ENCODE data around the gene OPHN1. TPM values are rescaled to one million over a fixed set of nuclear protein-coding genes. Genes with fewer than 3 reads are reported as not detected.

Gene OPHN1
- polyA plus RNA-seq, 3 donors, result 0.98 to 3.0 (median 2.4) TPM

DNA sequence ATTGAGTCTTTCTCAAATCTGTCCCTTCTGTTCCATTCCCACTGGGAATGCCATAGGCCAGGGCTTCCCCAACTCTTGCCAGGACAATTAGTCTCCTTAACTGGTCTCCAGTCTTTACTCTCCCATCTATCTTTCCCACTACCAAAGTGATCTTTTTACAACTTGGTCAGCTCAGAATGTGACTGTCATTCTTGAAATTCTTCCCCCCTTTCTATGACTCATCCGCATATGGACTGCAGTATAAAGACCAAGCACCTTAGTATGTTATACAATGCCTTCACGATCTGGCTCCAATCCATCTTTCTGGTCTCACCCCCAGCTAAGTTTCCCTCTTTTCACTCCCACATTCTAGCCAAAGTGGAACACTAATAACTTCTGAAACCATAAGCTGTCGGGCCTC, 383.8 kb downstream of the OPHN1 start:
- 79 to 94% (median 87%) methylated on average over 3 of the region's 3 CpGs for WGBS, 3 donors
- H3K27ac ChIP-seq (ENCODE audit: low read depth, low read length), result no peak overlapping the region

DNA sequence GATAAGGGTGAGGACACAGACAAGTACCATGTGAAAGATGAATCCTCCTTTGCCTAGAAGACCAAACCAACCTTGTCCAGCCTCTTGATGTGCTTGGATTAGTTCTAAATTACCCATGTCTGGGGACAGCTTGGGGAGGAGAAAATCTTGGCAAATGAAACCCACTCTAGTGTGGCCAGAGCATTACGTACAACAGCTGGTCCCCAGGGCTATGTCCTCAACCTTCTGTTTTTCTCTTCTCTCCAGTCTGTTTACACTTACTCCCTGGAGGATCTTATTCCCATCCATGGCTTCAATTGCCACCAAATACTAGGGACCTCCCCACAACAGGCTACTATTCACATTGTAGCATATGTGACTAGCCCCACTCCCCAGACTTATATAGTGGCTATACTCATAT, 384.5 kb downstream of the OPHN1 start:
- 68 to 71% (median 68%) methylated on average over 1 of the region's 1 CpG for WGBS, 3 donors
- H3K27ac ChIP-seq (ENCODE audit: low read depth, low read length), result no peak overlapping the region

DNA sequence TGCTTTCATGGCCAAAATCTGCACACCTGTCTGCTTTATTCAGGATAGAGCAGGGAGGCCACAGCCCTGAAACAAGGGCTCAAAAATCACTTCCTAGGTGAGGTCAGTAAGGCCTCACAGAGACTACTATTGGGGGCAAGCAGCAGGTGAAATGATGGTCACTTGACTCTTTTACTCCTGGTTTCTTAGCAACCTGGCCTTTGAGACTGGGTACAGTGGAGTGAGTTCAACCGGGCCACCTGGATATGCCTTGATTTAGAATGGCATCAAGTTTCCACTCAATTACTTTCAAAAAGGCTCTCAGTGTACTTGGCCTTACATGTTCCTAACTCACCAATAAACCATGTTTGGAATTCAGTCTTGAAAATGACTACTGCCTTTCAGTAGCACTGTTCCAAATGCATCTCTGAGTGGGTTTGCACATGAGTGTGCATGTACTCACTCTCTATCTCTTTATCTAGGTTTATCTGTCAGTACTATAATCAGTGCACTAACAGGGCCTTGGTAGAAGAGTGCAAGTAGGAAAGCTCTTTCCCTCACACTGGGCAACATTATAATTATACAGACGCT, 388.2 kb downstream of the OPHN1 start:
- no peak overlapping the region for H3K27ac ChIP-seq (ENCODE audit: low read depth, low read length)
- WGBS, 3 donors, result 77 to 100% (median 94%) methylated on average over 2 of the region's 2 CpGs

DNA sequence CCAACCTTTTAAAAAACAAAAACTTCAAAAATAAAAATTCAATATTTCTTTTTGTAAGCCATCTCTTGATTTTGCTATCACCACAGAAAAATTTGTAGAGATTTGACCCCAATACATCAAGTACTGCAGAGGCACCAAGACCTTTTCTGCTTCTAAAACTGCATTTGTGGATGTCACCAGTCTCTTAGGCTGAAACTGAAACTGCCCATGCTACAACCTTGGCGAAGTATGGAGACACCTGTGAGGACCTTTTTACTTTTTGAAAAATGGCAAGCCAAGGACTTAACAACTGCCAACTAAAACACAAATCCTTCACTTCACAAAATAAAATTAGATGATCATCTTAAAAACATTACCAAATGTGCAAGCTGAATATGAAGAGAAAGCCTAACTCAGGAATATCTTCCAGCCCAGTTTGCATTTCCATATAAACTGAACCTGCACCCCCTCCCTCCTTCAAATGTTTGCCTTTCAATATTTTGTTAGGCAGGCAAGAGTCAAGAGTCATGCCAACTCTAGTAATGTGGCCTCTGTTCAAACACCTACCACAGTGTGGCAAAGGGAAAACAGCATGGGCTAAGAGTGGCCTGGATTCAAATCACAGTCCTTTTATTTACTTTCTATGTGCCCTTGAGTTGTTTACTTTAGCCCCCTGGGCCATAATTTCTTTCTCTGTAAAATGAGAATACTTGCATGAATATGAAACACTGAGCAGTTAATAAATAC, 389.4 kb downstream of the OPHN1 start:
- no peak overlapping the region for H3K27ac ChIP-seq (ENCODE audit: low read depth, low read length)
- 76 to 97% (median 96%) methylated on average over 1 of the region's 1 CpG for WGBS, 3 donors

DNA sequence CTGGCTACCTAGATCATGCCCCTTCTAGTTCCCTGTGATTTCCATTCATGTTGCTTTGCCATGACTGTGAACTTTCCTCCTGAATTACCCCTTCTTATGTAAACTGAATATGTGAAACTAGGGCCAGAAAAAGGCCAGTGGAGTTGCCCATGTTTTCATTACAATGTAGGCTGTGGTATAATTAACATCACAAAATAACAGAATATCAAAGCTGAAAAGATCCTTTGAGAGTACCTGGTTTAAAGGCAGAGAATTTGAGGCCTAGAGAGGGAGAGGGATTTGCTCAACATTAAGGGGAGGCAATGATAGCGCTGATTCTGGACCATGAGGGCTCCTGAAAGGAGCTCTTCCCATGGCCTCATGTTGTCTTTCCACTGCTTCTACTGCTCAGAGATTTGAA, 392.2 kb downstream of the OPHN1 start:
- 62 to 100% (median 86%) methylated on average over 1 of the region's 1 CpG for WGBS, 3 donors
- no peak overlapping the region for H3K27ac ChIP-seq (ENCODE audit: low read depth, low read length)

DNA sequence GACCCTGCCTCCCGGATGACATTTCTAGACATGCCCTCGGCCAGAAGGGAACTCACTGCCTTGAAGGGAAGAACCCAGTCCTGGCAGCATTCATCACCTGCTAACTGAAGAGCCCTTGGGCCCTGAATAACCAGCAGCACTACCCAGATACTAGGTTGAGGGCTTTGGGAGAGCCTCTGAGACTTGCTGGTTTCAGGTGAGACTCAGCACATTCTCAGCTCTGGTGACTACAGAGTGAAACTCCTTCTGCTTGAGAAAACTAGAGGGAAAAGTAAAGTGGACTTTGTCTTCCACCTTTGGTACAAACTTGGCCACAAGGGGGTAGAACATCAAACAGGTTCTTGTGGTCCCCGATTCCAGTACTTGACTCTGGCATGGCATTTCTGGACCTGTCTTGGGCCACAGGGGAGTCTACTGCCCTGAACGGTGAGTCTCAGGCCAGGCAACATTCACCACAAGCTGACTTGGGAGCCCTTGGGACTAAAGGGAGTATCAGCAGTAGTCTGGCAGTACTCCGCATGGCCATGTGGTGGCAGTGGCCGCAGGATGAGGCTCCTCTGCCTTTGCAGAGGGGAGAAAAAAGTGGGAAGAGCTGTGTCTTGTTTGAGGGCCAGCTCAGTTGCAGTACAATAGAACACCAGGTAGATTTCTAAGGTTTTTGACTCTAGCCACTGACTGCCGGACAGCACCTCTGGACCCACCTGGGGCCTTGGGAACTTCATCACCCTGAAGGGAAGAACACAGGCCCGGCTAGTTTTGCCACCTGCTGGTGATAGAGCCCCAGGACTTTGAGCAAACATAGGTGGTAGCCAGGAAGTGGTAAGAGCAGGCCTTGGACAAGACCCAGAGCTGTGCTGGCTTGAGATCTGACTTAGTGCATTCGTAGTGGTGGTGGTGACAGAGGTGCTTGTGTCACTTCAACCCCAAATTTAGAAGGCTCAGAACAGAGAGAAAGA, 414.8 kb downstream of the OPHN1 start:
- H3K27ac ChIP-seq (ENCODE audit: low read depth, low read length), result no peak overlapping the region
- WGBS, 3 donors, result 55 to 72% (median 57%) methylated on average over 8 to 9 of the region's 9 CpGs

DNA sequence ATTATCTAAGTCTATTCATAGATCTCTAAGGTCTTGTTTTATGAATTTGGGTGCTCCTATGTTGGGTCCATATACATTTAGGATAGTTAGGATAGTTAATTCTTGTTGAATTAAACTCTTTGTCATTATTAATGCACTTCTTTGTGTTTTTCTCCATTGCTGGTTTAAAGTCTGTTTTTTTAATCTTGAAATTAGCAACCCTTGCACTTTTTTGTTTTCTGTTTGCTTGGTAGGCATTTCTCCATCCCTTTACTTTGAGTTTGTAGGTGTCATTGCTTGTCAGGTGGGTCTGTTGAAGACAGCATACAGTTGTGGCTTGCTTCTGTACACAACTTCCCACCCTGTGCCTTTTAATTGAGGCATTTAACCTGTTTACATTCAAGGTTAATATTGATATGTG, 434.8 kb downstream of the OPHN1 start:
- no peak overlapping the region for H3K27ac ChIP-seq (ENCODE audit: low read depth, low read length)

Other genes with a start within 250 kb of the OPHN1 start
- 10 to 100 TPM in 1 of 3 donors, 1 to 10 TPM in 2; 8.7 to 16.1 (median 9.1) TPM for gene YIPF6, start 65.6 kb upstream of the OPHN1 start, polyA plus RNA-seq
- gene STARD8, start 214.2 kb upstream of the OPHN1 start, polyA plus RNA-seq, result 10 to 100 TPM in 2 of 3 donors, 1 to 10 TPM in 1; 3.0 to 12.1 (median 11.5) TPM